Renal cortical epithelial cell (primary cell): ENCODE data around the gene ZNF749. TPM values are rescaled to one million over a fixed set of nuclear protein-coding genes. Genes with fewer than 3 reads are reported as not detected.
A peak's percentile ranks its signal among the peaks of the same experiment; 100 is the strongest.

Source experiments
- DNase-seq: peaks from one replicate; pipeline ENCODE4 v3.0.0-alpha.2; 2011; ENCODE audit warnings: low read depth
- total RNA-seq: library from RNA; depleted of rRNA; stranded (reverse); fragments of >200 nt; gene quantifications from 2 replicates; pipeline ENCODE4 v1.2.3, GENCODE V29; 2014

The ZNF749 gene
- total RNA-seq = 11.6 and 15.8 TPM in 2 replicates

DNA sequence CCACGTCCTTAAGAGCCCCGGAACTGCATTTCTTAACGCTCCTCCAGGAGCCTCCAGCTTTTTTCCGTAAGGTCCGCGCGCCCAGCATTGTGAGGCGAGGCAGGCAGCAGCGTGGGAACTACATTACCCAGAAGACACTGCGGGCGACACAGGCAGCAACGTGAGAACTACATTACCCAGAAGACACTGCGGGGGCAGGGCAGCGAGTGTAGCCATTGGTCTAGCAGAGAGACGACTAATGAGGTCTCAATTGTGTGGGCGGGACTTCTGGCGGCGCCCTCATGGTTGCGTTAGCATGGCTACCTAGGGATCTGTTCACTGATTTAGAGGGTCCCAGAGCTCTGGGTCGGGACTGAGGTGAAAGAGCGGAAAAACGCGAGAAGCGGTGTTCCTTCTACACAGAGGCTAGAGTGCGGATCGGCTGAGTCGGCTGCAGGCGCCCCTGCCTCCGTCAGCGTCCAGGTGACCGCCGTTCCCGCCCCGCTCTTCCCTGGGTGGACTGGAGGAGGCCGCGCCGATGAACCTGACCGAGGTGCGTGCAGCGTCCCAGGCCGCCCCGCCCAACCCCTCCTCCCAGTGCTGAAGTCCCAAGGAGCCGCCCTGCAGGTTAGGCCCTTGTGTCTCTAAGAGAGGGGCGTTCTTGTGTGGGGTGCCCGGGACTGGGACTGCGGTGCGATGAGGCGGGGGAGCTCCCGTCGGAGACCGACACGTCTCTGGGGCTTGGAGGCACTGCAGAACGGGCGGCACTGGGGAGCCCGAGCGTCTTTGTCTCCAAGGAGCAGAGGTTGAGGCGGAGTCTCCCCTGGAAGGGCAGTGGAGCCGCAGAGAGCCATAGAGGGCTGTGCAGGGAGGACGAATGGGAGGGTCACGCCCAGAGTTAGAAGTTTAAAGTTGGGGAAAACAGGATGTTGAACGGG, at the start of gene ZNF749:
TSS of gene ZNF749 (plus strand) at position 264 of the 917 bp plus-strand sequence. CDS start at position 518, 254 bp downstream.
- DNase-seq = peak; percentile 97

DNA sequence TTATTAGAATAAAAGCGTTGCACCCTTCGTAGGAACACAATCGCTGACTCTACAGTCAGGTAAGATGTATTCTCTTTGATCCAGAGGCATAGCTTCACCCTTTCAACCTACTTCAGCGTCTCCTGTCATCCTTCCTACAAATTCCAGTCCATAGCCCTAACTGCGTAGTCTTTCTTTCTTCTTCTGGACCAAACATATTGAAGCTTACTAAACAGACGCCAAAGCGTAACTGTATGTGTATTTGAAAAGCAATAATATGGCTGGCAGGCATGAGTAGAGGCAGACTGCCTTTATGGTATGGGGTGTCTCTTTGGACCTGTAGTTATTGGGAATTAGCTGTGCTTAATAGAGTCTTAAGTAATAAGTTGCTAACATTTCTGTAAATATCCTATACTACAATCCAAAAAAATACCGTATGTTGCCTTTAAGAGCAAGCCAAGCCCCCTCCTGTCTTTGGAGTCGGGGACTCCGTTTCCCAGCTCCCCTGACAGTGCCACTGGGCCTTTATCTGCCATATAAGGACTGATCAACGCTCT, 45.9 kb upstream of the ZNF749 start:
- no peak for DNase-seq

DNA sequence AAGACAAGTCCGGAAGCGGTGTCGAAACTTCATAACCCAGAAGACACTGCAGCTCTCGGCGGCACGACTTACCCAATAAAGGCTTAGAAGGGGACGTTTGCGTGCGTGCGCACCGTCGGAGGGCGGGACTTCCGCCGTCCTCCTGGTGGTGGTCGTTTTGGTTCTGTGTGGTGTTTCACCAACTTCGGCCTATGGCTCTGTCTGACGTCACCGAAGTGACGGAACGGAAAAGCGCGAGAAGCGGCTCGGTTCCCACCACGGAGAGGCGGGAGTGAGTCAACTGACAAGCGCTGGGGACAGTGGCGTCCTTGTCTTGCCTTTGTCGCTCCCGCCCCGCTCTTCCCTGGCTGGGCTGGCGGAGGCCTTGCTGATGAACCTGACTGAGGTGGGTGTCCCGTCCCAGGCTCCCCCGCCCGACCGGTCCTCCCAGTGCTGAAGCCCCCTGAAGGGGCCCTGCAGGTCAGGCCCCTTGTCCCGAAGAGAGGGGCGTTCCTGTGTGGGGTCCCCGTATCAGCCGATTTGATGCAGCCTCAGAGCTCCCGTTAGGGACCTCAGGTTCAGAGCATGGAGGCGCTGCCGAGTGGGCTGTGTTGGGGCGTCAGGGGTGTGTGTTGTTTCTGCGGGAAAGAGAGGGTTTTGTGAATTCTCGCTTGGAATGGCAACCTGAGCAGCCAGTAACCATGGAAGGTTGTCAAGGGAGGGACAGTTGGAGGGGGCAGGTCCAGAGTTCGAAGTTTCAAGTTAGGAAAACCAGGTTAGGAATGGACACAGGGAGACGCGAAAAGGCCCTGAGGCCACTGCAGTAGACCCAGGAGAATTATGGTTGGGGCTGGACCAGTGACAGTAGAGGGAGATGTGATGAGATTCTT, 45.2 kb upstream of the ZNF749 start, which contains the start of gene ZNF548:
TSS of gene ZNF548 (plus strand) at position 125 of the 869 bp plus-strand sequence. CDS start at position 371, 246 bp downstream.
- peak; percentile 98 for DNase-seq

DNA sequence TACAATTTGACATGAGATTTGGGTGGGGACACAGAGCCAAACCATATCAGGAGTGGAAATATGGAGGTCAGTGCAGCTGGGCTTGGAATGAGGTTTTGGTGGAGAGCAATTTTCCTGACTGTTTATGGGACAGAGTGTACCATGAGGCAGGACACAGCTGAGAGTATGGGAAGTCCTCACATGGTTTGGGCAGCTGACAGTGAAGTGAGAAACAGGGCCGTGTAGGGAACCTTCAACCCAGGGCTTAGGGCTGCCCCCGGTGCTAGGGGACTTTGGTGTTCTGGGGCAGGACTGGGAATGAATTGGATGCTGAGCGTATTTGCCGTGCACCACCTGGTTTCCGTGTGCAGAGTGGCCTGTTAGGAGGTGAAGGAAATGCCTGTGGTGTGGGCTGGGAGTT, 39.4 kb upstream of the ZNF749 start:
- DNase-seq = no peak

DNA sequence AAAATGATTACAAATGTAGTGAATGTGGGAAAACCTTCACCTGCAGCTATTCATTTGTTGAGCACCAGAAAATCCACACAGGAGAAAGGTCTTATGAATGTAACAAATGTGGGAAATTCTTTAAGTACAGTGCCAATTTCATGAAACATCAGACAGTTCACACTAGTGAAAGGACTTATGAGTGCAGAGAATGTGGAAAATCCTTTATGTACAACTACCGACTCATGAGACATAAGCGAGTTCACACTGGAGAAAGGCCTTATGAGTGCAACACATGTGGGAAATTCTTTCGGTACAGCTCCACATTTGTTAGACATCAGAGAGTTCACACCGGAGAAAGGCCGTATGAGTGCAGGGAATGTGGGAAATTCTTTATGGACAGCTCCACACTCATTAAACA, 36.3 kb upstream of the ZNF749 start:
- DNase-seq = no peak

DNA sequence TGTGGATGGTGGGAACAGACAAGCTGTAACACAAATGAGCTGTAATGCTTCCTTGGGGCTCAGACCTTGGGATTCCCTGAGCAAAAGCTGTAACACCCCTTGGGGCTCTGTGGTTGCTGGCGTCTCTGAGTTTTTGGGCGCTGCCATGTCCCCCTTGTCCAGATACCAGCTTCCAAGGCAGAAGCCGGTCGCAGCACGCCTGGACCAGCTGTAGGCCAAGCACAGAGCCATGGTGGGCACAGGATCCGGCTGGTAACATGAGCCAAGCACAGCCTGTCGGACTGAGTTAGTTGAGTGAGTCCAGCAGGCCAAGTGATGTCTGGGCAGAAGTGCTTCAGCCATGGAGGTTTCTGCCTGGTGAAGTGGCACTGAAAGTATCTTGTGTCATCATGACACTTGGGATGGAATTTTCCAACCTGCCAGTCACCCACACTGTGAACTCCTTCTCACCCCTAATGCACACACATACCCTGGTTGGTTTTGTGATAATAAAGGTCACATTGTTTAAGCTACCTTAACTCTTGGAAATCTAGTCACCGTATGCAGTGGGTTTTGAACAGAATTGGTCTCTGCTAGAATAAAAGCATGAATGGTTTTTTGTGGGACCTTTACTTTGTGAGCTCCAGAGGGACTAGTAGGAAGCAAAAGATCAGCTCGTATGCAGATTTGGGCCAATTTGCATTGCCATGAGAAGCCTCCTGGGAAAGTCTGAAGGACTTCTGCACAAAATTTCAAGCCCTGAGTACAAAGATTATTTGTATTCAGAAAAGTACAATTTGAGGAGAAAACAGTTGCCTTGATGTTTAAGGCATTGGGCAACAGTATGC, 31.2 kb upstream of the ZNF749 start:
- DNase-seq = no peak

DNA sequence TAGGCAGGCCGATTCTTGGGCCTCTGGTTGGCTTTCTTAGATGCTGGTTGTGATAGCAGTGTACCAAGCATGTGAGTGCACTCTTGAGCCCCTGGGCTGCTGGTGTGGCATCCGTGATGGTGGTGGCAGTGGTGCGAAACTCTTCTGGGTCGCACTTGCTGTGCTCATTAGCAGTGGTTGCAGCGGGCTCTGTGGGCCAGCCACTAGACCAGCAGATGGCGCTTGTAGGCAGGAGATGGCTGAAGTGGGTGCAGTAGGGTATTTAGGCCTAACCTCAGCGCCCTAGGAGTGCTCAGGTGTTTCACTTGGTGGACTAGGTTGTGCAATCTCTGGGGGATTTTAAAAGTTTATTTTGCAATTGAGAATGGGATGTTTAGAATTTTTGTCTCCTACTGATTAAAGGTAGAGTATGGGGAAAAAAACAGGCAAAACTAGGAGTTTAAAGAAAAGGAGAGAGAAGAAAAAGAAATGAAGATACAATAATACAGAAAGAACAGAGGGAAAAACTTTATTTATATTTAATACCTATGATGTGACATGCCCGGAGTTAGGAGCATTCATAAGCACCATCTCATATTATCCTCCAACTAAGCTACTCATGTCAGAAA, 28.5 kb upstream of the ZNF749 start:
- peak; percentile 24 for DNase-seq

DNA sequence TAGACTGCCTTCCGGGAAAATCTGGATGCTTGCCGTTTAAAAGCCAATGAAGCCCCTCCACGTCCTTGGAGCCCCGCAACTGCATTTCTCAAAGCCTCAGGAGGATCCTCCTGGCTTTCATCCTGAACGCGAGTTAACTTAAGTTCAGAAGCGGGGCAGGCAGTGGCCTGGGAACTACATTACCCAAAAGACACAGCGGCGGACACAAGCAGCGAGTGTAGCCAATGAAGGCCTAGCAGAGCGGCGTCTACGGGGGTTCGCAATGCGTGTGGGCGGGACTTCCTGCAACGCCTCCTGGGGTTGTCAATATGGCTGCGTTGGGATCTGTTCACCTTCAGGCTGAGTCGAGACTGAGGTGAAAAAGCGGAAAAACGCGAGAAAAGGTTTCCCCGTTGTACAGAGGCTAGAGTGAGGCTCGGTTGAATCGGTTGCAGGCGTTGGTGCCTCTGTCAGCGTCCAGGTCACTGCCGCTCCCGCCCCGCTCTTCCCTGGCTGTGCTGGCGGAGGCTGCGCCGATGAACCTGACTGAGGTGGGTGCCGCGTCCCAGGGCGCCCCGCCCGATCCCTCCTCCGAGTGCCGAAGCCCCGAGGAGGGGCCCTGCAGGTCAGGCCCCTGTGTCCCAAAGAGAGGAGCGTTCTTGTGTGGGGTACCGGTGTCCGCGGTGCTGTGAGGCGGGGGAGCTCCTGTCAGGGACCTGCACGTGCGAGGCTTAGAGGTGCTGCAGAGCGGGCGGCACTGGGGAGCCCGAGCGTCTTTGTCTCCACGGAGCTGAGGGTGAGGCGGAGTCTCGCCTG, 24.1 kb upstream of the ZNF749 start, which contains the start of gene ZNF17:
TSS of gene ZNF17 (plus strand) at position 285 of the 795 bp plus-strand sequence. CDS start 2,455 bp downstream, outside the sequence.
- DNase-seq = peak; percentile 90

DNA sequence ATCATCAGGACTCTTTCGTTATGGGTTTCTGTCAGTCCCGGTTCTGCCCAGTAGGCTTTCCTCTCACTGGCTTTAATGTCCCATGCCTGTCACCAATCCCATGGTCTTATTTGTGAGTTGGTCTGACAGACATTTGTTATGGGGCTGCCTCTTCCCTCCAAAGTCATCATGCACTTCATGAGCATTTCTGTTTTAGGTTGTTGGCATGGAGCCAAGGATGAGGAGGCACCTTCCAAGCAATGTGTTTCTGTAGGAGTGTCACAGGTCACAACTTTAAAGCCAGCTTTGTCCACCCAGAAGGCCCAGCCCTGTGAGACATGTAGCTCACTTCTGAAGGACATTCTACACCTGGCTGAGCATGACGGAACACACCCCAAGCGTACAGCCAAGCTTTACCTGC, 15.7 kb upstream of the ZNF749 start:
- no peak for DNase-seq

DNA sequence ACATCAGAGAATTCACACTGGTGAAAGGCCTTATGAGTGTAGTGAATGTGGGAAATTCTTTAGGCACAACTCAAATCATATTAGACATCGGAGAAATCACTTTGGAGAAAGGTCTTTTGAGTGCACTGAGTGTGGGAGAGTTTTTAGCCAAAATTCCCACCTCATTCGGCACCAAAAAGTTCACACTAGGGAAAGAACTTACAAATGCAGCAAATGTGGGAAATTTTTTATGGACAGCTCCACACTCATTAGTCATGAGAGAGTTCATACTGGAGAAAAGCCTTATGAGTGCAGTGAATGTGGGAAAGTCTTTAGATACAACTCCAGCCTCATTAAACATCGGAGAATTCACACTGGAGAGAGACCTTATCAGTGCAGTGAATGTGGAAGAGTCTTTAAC, 14.1 kb upstream of the ZNF749 start:
- DNase-seq = no peak

DNA sequence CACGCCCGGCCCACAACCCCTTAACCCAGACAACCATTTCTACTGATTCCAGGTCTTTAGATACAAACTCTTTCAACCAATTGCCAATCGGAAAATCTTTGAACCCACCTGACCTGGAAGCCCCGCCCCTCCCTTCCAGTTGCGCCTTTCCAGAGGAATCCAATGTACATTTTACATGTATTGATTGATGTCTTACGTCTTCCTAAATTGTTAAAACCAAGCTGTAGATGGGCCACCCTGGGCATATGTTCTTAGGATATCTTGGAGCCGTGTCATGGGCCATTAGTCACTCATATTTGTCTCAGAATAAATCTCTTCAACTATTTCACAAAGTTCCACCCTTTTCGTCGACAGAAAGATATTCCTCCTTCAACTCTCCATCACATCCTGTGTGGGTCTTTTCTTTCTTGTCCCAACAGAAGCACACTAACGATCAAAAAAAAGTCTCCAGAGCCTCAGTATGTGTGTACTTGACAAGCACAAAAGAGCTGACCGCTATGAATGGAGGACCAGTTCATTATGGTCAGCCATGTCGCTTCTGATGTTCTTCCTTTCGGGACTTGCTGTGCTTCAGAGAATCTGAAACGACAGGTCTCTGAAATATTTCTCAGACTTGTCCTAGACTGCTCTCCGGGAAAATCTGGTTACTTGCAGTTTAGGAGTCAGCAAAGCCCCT, 601 bp upstream of the ZNF749 start:
- no peak for DNase-seq

DNA sequence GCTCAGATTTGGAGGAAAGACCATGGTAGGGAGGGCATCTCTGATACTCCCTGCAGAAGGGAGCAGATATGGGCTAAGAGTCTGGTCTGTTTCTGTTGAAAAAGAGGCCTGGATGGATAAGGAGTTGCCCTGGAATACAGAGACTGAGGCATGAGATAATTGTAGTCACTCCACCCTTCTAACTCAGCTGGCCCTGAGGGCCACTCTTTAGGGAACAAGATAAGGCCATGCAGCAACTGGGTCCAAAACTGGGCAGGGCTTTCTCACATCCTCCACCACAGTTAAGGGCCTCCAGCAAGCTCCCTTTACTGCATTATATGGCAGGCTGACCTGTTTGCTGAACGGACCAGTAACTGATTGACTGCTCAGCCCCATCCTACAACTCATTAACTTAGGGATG, 1.3 kb downstream of the ZNF749 start:
- DNase-seq = peak; percentile 13

DNA sequence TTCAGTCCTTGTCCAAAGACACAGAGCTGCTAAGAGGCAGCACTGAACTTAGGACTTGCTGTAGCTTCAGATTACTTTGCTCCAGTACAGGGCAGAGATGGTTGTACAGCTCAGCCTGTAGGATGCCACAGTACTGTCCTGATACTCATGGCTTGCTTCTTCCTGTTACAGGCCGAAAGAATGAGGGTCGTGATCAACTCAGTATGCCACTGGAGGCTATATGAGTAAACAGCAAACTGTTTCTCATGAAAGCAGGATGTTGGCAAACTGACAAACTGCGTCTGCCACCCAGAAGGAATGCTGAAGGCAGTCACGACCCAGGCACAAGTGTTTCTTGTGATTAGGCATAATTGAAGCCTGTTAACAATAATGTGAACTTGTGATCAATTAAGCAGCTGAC, 2.8 kb downstream of the ZNF749 start:
- DNase-seq = no peak

DNA sequence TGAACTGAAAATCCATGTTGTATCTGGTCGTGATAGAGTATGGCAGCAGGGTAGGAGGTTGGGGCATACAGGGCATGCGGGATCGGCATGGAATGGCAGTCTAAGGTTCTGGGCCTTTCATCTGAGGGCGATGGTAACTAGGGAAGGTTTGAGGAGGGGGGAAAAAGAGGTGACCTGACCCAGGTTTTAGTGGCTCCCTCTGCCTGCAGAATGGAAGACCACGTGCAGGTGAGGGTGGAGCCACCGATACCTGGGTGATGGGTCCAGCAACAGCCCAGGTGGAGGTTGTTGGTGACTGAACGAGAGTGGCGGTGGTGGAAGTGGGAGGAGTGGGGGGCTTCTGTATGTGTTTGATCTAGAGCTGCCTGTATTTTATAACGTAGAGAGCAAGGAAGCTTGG, 3.8 kb downstream of the ZNF749 start:
- no peak for DNase-seq

DNA sequence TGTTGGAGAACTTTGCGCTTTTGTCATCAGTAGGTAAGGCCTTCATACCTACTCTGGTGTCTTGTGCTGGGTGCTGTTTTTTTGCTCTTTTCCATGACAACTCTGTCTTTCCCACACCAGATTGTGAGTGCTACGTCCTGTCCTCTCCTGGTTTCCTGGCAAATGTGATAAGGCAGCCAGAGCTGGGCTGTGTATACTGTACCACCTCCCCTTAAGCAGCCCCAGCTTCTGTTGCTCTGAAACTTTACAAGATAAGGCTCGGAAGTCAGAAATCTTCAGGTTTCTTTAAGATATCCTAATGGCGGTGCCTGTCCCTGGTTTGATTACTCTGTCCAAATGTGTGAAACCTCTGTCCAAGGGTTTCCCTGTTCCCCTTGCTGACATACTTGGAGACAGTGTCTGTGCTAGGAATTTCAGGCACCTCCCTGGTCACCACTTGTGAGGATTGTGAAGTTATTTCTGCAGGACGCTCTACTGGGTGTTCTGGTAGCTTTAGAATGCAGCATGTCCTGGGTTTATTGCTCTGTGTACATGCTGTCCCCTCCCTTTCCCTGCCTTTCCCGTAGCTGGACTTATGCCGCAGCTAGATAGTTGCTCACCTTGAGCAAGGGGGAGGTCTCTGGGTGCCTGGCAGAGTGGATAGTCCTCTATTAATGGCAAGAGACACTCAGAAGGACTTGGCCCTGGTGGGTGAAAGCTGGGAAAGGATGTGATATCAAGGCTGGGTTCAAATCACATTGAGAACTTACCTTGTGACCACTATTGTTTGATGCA, 7.0 kb downstream of the ZNF749 start:
- no peak for DNase-seq

DNA sequence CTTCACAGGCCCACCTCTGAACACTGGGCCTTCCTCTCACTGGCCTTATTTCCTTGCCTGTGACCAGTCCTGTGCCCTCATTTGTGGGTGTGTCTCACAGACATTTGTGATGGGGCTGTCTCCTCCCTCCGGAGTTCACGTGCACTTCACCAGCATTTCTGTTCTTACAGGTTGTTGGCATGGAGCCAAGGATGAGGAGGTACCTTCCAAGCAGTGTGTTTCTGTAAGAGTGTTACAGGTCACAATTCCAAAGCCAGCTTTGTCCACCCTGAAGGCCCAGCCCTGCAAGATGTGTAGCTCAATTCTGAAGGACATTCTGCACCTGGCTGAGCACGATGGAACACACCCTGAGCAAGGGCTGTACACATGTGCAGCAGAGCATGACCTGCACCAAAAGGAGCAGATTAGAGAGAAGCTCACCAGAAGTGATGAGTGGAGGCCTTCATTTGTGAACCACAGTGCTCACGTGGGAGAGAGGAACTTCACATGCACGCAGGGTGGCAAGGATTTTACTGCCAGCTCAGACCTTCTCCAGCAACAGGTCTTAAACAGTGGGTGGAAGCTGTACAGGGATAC, 8.1 kb downstream of the ZNF749 start:
- no peak for DNase-seq

DNA sequence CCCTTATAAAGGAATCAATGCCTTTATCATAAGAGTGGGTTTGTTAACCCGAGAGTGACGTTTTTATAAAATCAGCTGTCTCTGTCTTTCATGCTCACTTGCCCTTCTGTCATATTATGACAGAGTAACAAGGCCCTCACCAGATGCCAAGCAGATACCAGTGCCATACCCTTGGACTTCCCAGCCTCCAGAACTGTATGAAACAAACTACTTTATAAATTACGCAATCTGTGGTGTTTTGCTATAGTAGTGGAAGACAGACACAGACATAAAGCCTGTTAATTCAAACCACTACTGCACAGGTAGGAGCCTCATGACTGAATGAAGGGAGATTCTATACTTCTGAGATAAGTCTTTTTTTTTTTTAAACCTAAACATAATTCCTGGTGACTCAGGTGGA, 17.2 kb downstream of the ZNF749 start:
- no peak for DNase-seq

DNA sequence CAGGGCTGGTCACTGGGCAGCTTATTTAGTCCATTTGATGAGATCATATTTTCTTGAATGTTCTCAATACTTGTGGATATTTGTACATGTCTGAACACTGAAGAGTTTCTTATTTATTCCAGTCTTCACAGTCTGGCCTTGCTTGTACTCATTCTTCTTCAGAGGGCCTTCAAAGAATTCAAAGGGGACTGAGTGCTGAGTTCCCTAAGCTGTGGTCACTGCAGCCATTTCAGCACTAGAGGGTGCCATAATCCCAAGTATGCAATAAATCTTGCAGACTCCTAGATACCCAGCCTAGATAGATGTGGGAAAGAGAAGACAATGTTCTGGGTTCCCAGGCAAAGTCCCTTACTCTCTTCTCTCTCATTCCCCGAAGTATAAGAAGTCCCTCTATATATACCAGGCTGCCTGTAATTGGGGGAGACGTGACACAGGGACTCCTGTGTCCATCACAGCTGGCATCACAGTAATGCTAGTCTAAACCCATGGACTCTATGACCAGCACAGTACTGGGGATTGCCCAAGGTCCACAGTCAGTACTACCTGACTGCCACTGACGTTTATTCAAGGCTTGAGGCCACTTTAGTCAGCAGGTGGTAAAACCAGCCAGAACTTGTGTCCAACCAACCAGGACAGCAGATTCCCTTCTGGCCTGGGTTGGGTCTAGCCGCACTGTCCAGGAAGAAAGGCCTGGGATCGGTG, 30.7 kb downstream of the ZNF749 start:
- no peak for DNase-seq
